ENCODE data around the gene MTR.

The MTR gene

DNA sequence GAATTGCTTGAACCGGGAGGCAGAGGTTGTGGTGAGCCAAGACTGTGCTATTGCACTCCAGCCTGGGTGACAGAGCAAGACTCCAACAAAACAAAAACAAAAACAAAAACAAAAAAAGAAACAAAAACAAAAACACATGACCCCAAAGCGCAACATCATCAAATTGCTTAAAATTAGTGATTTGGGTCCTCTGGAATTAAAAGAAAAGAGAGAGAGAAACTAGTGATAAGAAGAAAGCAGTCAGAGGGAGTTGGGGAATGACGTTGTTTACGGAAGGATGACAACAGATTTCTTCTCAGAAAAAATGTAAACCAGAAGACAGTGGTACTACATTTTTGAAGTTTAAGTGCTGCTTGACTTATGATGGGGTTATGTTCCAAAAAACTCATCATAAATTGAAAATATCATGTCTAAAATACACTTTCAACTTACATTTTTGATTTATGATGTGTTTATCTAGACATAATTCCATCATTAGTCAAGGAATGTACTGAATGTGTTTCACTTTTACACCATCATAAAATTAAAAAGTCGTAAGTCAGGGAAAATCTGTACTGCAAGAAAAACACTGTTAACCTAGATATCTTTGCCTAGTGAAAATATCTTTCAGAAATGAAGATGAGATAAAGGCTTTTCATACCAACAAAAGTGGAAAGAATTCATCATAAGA, 121.2 kb downstream of the MTR start:
- TF ChIP-seq POLR2AphosphoS5 (IDR thresholded peaks at IDR 0.05; ENCODE audit: low read depth, low read length) (no peak), TAF1 (IDR thresholded peaks at IDR 0.05; ENCODE audit: borderline replicate concordance, insufficient read depth, low read length) (no peak), FOXP2 (optimal IDR thresholded peaks at IDR 0.05; ENCODE audit: borderline replicate concordance, extremely low read depth, extremely low read length, insufficient read depth) (no peak), SIN3A (IDR thresholded peaks at IDR 0.05; ENCODE audit: borderline replicate concordance, insufficient read depth, low read length) (no peak)

DNA sequence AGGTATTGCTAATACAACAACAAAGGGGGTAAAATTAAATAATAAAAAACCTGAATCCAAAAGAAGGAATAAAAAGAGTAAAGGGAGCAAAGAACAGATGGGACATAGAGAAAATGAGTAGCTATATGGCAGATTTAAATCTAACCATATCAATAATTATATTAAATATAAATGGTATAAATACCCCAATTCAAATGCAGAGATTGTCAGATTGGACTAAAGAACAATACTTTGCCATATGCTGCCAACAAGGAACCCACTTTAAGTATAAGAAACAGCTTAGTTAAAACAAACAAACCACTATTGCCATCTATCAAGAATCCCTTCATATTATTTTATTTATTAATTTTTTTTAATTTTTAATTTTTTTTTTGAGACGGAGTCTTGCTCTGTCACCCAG, 122.4 kb downstream of the MTR start:
- TF ChIP-seq, protein P1, sequence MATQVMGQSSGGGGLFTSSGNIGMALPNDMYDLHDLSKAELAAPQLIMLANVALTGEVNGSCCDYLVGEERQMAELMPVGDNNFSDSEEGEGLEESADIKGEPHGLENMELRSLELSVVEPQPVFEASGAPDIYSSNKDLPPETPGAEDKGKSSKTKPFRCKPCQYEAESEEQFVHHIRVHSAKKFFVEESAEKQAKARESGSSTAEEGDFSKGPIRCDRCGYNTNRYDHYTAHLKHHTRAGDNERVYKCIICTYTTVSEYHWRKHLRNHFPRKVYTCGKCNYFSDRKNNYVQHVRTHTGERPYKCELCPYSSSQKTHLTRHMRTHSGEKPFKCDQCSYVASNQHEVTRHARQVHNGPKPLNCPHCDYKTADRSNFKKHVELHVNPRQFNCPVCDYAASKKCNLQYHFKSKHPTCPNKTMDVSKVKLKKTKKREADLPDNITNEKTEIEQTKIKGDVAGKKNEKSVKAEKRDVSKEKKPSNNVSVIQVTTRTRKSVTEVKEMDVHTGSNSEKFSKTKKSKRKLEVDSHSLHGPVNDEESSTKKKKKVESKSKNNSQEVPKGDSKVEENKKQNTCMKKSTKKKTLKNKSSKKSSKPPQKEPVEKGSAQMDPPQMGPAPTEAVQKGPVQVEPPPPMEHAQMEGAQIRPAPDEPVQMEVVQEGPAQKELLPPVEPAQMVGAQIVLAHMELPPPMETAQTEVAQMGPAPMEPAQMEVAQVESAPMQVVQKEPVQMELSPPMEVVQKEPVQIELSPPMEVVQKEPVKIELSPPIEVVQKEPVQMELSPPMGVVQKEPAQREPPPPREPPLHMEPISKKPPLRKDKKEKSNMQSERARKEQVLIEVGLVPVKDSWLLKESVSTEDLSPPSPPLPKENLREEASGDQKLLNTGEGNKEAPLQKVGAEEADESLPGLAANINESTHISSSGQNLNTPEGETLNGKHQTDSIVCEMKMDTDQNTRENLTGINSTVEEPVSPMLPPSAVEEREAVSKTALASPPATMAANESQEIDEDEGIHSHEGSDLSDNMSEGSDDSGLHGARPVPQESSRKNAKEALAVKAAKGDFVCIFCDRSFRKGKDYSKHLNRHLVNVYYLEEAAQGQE (IDR thresholded peaks at IDR 0.05; ENCODE audit: insufficient read depth in 1 of 2, low read depth in 2 of 2, low read length in 2 of 2): no peak
- TF ChIP-seq FOXP2 (optimal IDR thresholded peaks at IDR 0.05; ENCODE audit: borderline replicate concordance, extremely low read depth, extremely low read length, insufficient read depth) (no peak), SIN3A (IDR thresholded peaks at IDR 0.05; ENCODE audit: borderline replicate concordance, insufficient read depth, low read length) (no peak), POLR2AphosphoS5 (IDR thresholded peaks at IDR 0.05; ENCODE audit: low read depth, low read length) (no peak), TAF1 (IDR thresholded peaks at IDR 0.05; ENCODE audit: borderline replicate concordance, insufficient read depth, low read length) (no peak)

DNA sequence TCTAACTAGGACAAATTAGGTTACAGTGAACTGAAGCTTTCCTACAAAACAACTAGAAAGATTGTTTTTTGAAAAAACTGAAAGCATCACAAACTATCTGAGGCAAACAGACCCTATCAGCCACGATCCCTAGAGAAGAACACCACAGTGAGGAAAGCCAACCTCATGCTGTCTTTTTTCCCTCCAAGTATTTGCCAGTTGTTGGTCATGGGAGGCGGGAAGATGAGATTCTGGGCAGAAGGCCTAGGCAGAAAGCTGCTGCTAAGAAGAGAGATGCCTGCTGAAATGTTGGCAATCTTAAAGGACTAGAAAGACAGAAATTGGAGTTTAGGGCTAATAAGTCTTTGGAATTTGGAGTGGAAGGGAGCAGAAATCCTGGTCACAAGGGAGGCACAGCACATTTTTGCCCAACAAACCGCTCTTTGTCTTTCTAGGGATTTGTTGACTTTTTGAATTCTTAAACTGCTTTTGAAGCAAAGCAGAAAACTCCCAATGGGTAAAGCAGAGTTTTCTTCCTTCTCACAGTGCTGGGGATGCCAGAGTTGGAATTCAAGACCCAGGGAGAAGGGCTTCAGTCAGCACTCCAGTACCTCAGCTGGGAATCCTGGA, 125.3 kb downstream of the MTR start:
- no peak for TF ChIP-seq POLR2AphosphoS5 (IDR thresholded peaks at IDR 0.05; ENCODE audit: low read depth, low read length)
- no peak for TF ChIP-seq TAF1 (IDR thresholded peaks at IDR 0.05; ENCODE audit: borderline replicate concordance, insufficient read depth, low read length)
- TF ChIP-seq, protein P1 (IDR thresholded peaks at IDR 0.05; ENCODE audit: insufficient read depth in 1 of 2, low read depth in 2 of 2, low read length in 2 of 2): no peak
- TF ChIP-seq SIN3A (IDR thresholded peaks at IDR 0.05; ENCODE audit: borderline replicate concordance, insufficient read depth, low read length): no peak
- TF ChIP-seq FOXP2 (optimal IDR thresholded peaks at IDR 0.05; ENCODE audit: borderline replicate concordance, extremely low read depth, extremely low read length, insufficient read depth): no peak

DNA sequence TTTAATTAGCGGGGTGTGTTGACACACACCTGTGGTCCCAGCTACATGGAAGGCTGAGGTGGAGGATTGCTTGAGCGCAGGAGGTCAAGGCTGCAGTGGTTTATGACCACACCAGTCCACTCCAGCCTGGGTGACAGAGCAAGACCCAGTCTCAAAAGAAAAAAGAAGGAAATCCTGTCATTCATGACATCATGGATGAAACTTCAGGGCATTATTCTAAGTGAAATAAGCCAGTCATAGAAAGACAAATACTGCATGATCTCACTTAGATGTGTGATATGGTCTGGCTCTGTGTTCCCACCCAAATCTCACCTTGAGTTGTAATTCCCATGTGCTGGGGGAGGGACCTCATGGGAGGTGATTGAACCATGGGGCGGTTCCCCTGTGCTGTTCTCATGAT, 126.5 kb downstream of the MTR start:
- no peak for TF ChIP-seq SIN3A (IDR thresholded peaks at IDR 0.05; ENCODE audit: borderline replicate concordance, insufficient read depth, low read length)
- no peak for TF ChIP-seq FOXP2 (optimal IDR thresholded peaks at IDR 0.05; ENCODE audit: borderline replicate concordance, extremely low read depth, extremely low read length, insufficient read depth)
- TF ChIP-seq TAF1 (IDR thresholded peaks at IDR 0.05; ENCODE audit: borderline replicate concordance, insufficient read depth, low read length): no peak
- TF ChIP-seq, protein P1 (IDR thresholded peaks at IDR 0.05; ENCODE audit: insufficient read depth in 1 of 2, low read depth in 2 of 2, low read length in 2 of 2): no peak
- no peak for TF ChIP-seq POLR2AphosphoS5 (IDR thresholded peaks at IDR 0.05; ENCODE audit: low read depth, low read length)

DNA sequence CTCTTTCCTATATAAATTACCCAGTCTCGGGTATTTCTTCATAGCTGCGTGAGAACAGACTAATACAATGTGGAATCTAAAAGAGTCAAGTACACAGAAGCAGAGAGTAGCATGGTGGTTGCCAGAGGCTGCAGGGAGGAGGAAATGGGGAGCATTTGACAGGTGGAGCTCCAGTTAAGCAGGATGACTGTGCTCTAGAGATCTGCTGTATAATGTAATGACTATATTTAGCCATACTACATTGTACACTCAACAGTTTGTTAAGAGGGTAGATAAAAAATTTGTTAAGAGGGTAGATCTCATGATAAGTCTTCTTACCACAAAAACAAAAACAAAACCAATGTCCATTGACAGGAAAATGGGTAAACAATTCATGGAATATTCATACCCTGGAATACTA, 127.1 kb downstream of the MTR start:
- no peak for TF ChIP-seq POLR2AphosphoS5 (IDR thresholded peaks at IDR 0.05; ENCODE audit: low read depth, low read length)

DNA sequence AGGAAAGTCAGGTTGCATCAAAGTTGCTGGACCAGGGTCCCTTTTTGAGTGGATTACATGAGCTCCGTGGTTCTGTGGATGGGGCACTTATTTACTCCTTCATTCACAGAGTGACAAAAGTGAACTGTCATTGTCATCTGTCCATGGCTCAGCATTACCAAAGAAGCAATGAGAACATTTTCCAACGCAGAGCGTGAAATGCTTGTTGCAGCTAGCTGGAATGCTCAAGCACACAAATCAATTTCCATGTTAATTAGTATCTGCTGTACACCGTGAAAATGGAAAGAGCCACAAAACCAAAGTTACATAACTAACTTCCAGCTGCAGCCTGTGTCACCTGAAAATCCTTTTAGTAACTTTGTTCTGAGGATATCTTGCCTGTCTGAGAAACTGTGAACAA, 130.3 kb downstream of the MTR start:
- TF ChIP-seq FOXP2 (optimal IDR thresholded peaks at IDR 0.05; ENCODE audit: borderline replicate concordance, extremely low read depth, extremely low read length, insufficient read depth) (no peak), TAF1 (IDR thresholded peaks at IDR 0.05; ENCODE audit: borderline replicate concordance, insufficient read depth, low read length) (no peak), POLR2AphosphoS5 (IDR thresholded peaks at IDR 0.05; ENCODE audit: low read depth, low read length) (no peak), SIN3A (IDR thresholded peaks at IDR 0.05; ENCODE audit: borderline replicate concordance, insufficient read depth, low read length) (no peak)
- TF ChIP-seq, protein P1 (IDR thresholded peaks at IDR 0.05; ENCODE audit: insufficient read depth in 1 of 2, low read depth in 2 of 2, low read length in 2 of 2): no peak

All from PFSK-1 (cell line).